ENCODE measurements around the gene C6orf47. TPM values are rescaled to one million over a fixed set of nuclear protein-coding genes. Genes with fewer than 3 reads are reported as not detected.

The C6orf47 gene
- total and polyA plus RNA-seq, 2 of the 13 experiments (the other 11 are each of a cell fraction or from before 2014, with no cell fraction given), result 1.7 to 18.1 TPM

GRCh38 chr6:31663961-31664789 is 3.6 kb upstream of the C6orf47 start (continued):
- TF ChIP-seq ZHX2 (IDR thresholded peaks at IDR 0.05; ENCODE audit: low read depth) (no peak), ZHX2 (CRISPR knock-in tag; IDR thresholded peaks at IDR 0.05; ENCODE audit: borderline replicate concordance) (peak; percentile 56; the same call in 1 of the 2 replicates), GATAD2A (CRISPR knock-in tag; IDR thresholded peaks at IDR 0.05) (peak; percentile 46; the same call in 1 of the 2 replicates), HNRNPK (IDR thresholded peaks at IDR 0.05; ENCODE audit: low read depth, low read length, poor library complexity, severe bottlenecking) (no peak), AKAP8 (CRISPR knock-in tag; IDR thresholded peaks at IDR 0.05) (no peak), ZNF350 (CRISPR knock-in tag; IDR thresholded peaks at IDR 0.05; ENCODE audit: borderline replicate concordance, low read depth) (no peak; the same call in 1 of the 2 replicates), POLR2A (IDR thresholded peaks at IDR 0.05; ENCODE audit: insufficient read depth in 1 of 2, low read depth in 2 of 2, low read length in 2 of 2) (no peak), KMT2A (CRISPR knock-in tag; IDR thresholded peaks at IDR 0.05) (no peak), ZNF367 (CRISPR knock-in tag; IDR thresholded peaks at IDR 0.05; ENCODE audit: borderline replicate concordance) (no peak), SRSF1 (optimal IDR thresholded peaks at IDR 0.05; ENCODE audit: low read depth, low read length) (no peak), KAT2B (IDR thresholded peaks at IDR 0.05; ENCODE audit: borderline replicate concordance, low read depth, low read length) (no peak), BATF2 (CRISPR knock-in tag; IDR thresholded peaks at IDR 0.05) (no peak), GABPA (IDR thresholded peaks at IDR 0.05; ENCODE audit: low read depth, low read length) (no peak), GABPA (CRISPR knock-in tag; IDR thresholded peaks at IDR 0.05; ENCODE audit: low read depth) (no peak; the same call in 1 of the 2 replicates), RNF219 (CRISPR knock-in tag; IDR thresholded peaks at IDR 0.05) (no peak), ATF1 (CRISPR knock-in tag; IDR thresholded peaks at IDR 0.05) (no peak), TIGD3 (CRISPR knock-in tag; IDR thresholded peaks at IDR 0.05; ENCODE audit: borderline replicate concordance) (no peak), SNRNP70 (IDR thresholded peaks at IDR 0.05; ENCODE audit: low read depth, low read length) (no peak), ZNF678 (CRISPR knock-in tag; IDR thresholded peaks at IDR 0.05) (no peak), ZNF567 (CRISPR knock-in tag; IDR thresholded peaks at IDR 0.05; ENCODE audit: borderline replicate concordance) (no peak)

Measured in HepG2 (cell line).